Activated naive CD4-positive, alpha-beta T cell treated with anti-CD3 and anti-CD28 coated beads, Interleukin-2, amount 50 U/mL, for 24 hours (primary cell): ENCODE data around the gene TYRO3.
"Not testable (repeated sequence)": the region's sequence is repeated elsewhere in the genome, so short reads cannot be mapped to it uniquely, and the experiment has no call there.

Source experiments
- H3K27ac Mint-ChIP-seq: one replicate; pipeline ENCODE4 v1.8.0; 2021; ENCODE audit warnings: mild to moderate bottlenecking, mixed read lengths
- H3K27me3 Mint-ChIP-seq: one replicate; pipeline ENCODE4 v1.8.0; 2021; ENCODE audit warnings: mixed read lengths
- H3K36me3 Mint-ChIP-seq: one replicate; pipeline ENCODE4 v1.8.0; 2021; ENCODE audit warnings: mixed read lengths
- H3K4me1 Mint-ChIP-seq: one replicate; pipeline ENCODE4 v1.8.0; 2021; ENCODE audit warnings: mixed read lengths
- H3K4me3 Mint-ChIP-seq: one replicate; pipeline ENCODE4 v1.8.0; 2021; ENCODE audit warnings: mild to moderate bottlenecking, mixed read lengths
- H3K9me3 Mint-ChIP-seq: one replicate; pipeline ENCODE4 v1.8.0; 2021; ENCODE audit warnings: mixed read lengths

Gene TYRO3

GRCh38 chr15:41578736-41579383, 19.8 kb downstream of the TYRO3 start:
- no peaks in the 10 kb centered on the region for H3K4me1 Mint-ChIP-seq
- no peaks in the 10 kb centered on the region for H3K9me3 Mint-ChIP-seq
- no peak overlapping the region for H3K4me3 Mint-ChIP-seq
- peaks cover 6% of the 10 kb centered on the region for H3K27me3 Mint-ChIP-seq
- no peaks in the 10 kb centered on the region for H3K36me3 Mint-ChIP-seq
- no peak overlapping the region for H3K27ac Mint-ChIP-seq

- Mint-ChIP-seq H3K4me1 (peaks cover 9% of the 10 kb centered on the region), H3K27me3 (peaks cover 15% of the 10 kb centered on the region), H3K4me3 (no peak overlapping the region), H3K9me3 (no peaks in the 10 kb centered on the region), H3K36me3 (no peaks in the 10 kb centered on the region), H3K27ac (no peak overlapping the region)
These were observed 22.1 kb downstream of the TYRO3 start for GRCh38 chr15:41581110-41581509.

- Mint-ChIP-seq H3K9me3 (no peaks in the 10 kb centered on the region), H3K27me3 (peaks cover 21% of the 10 kb centered on the region), H3K4me1 (peaks cover 9% of the 10 kb centered on the region), H3K27ac (no peak overlapping the region), H3K36me3 (no peaks in the 10 kb centered on the region), H3K4me3 (no peak overlapping the region)
These were observed 24.8 kb downstream of the TYRO3 start for GRCh38 chr15:41583795-41584194.

GRCh38 chr15:41584636-41585126, 25.7 kb downstream of the TYRO3 start:
- H3K27me3 Mint-ChIP-seq: peaks cover 21% of the 10 kb centered on the region
- H3K4me1 Mint-ChIP-seq: peaks cover 9% of the 10 kb centered on the region
- H3K36me3 Mint-ChIP-seq: no peaks in the 10 kb centered on the region
- peak overlapping the region; percentile 78 for H3K4me3 Mint-ChIP-seq
- no peaks in the 10 kb centered on the region for H3K9me3 Mint-ChIP-seq
- no peak overlapping the region for H3K27ac Mint-ChIP-seq

GRCh38 chr15:41585127-41586047, 26.4 kb downstream of the TYRO3 start:
- H3K36me3 Mint-ChIP-seq: no peaks in the 10 kb centered on the region
- H3K4me1 Mint-ChIP-seq: peaks cover 9% of the 10 kb centered on the region
- H3K27me3 Mint-ChIP-seq: peaks cover 21% of the 10 kb centered on the region
- H3K4me3 Mint-ChIP-seq: peak overlapping the region; percentile 78
- H3K27ac Mint-ChIP-seq: no peak overlapping the region
- H3K9me3 Mint-ChIP-seq: no peaks in the 10 kb centered on the region

GRCh38 chr15:41586531-41587282, 27.7 kb downstream of the TYRO3 start:
- H3K27me3 Mint-ChIP-seq: peaks cover 21% of the 10 kb centered on the region
- not testable (repeated sequence) for H3K36me3 Mint-ChIP-seq, H3K9me3 Mint-ChIP-seq, H3K4me3 Mint-ChIP-seq, H3K27ac Mint-ChIP-seq, H3K4me1 Mint-ChIP-seq

- H3K4me1 Mint-ChIP-seq, H3K4me3 Mint-ChIP-seq, H3K9me3 Mint-ChIP-seq: not testable (repeated sequence)
These were observed 30.0 kb downstream of the TYRO3 start for GRCh38 chr15:41589018-41589417.

GRCh38 chr15:41589571-41589970, 30.6 kb downstream of the TYRO3 start:
- not testable (repeated sequence) for H3K36me3 Mint-ChIP-seq, H3K4me3 Mint-ChIP-seq, H3K4me1 Mint-ChIP-seq, H3K9me3 Mint-ChIP-seq, H3K27ac Mint-ChIP-seq
- peaks cover 13% of the 10 kb centered on the region for H3K27me3 Mint-ChIP-seq

More at GRCh38 chr15:41589018-41589417, 30.0 kb downstream of the TYRO3 start:
- H3K36me3 Mint-ChIP-seq, H3K27ac Mint-ChIP-seq: not testable (repeated sequence)
- peaks cover 14% of the 10 kb centered on the region for H3K27me3 Mint-ChIP-seq

- not testable (repeated sequence) for H3K4me3 Mint-ChIP-seq, H3K36me3 Mint-ChIP-seq, H3K27me3 Mint-ChIP-seq
These were observed 32.2 kb downstream of the TYRO3 start for GRCh38 chr15:41591217-41591616.

GRCh38 chr15:41592718-41593117, 33.7 kb downstream of the TYRO3 start:
- H3K4me3 Mint-ChIP-seq, H3K36me3 Mint-ChIP-seq, H3K9me3 Mint-ChIP-seq, H3K27me3 Mint-ChIP-seq, H3K4me1 Mint-ChIP-seq, H3K27ac Mint-ChIP-seq: not testable (repeated sequence)

More at GRCh38 chr15:41591217-41591616, 32.2 kb downstream of the TYRO3 start:
- H3K27ac Mint-ChIP-seq, H3K9me3 Mint-ChIP-seq, H3K4me1 Mint-ChIP-seq: not testable (repeated sequence)

- H3K4me1 Mint-ChIP-seq: no peaks in the 10 kb centered on the region
- H3K9me3 Mint-ChIP-seq: no peaks in the 10 kb centered on the region
- H3K4me3 Mint-ChIP-seq: no peak overlapping the region
These were observed 36.1 kb downstream of the TYRO3 start for GRCh38 chr15:41594801-41595746.

GRCh38 chr15:41596972-41597371, 38.0 kb downstream of the TYRO3 start:
- Mint-ChIP-seq H3K27me3 (no peaks in the 10 kb centered on the region), H3K27ac (no peak overlapping the region), H3K36me3 (no peaks in the 10 kb centered on the region), H3K4me3 (no peak overlapping the region), H3K4me1 (no peaks in the 10 kb centered on the region), H3K9me3 (no peaks in the 10 kb centered on the region)

More at GRCh38 chr15:41594801-41595746, 36.1 kb downstream of the TYRO3 start:
- no peaks in the 10 kb centered on the region for H3K36me3 Mint-ChIP-seq
- no peak overlapping the region for H3K27ac Mint-ChIP-seq
- H3K27me3 Mint-ChIP-seq: no peaks in the 10 kb centered on the region

- no peaks in the 10 kb centered on the region for H3K9me3 Mint-ChIP-seq
- no peaks in the 10 kb centered on the region for H3K36me3 Mint-ChIP-seq
- no peaks in the 10 kb centered on the region for H3K27me3 Mint-ChIP-seq
- H3K4me3 Mint-ChIP-seq: no peak overlapping the region
- H3K27ac Mint-ChIP-seq: no peak overlapping the region
- H3K4me1 Mint-ChIP-seq: no peaks in the 10 kb centered on the region
These were observed 38.8 kb downstream of the TYRO3 start for GRCh38 chr15:41597787-41598186.

- H3K4me1 Mint-ChIP-seq: peaks cover 5% of the 10 kb centered on the region
- H3K4me3 Mint-ChIP-seq: no peak overlapping the region
- H3K27ac Mint-ChIP-seq: no peak overlapping the region
- no peaks in the 10 kb centered on the region for H3K9me3 Mint-ChIP-seq
- H3K36me3 Mint-ChIP-seq: no peaks in the 10 kb centered on the region
- no peaks in the 10 kb centered on the region for H3K27me3 Mint-ChIP-seq
These were observed 40.0 kb downstream of the TYRO3 start for GRCh38 chr15:41599061-41599460.
